Ishikawa (cell line): ENCODE measurements around the gene CLEC11A.

Source experiments
- CEBPB ChIP-seq: IDR thresholded peaks from 2 replicates; pipeline ENCODE4 v1.6.1; 2012
- CREB1 ChIP-seq: IDR thresholded peaks from 2 replicates; pipeline ENCODE4 v1.6.1; 2012; ENCODE audit warnings: low read depth
- EGR1 ChIP-seq: IDR thresholded peaks from 2 replicates; pipeline ENCODE4 v1.6.1; 2012
- EP300 ChIP-seq: IDR thresholded peaks from 2 replicates; pipeline ENCODE4 v1.6.1; 2012; ENCODE audit warnings: borderline replicate concordance
- FOXM1 ChIP-seq: IDR thresholded peaks from 2 replicates; pipeline ENCODE4 v1.6.1; 2012; ENCODE audit warnings: low read depth, borderline replicate concordance
- MAX ChIP-seq: IDR thresholded peaks from 2 replicates; pipeline ENCODE4 v1.6.1; 2012
- NFIC ChIP-seq: IDR thresholded peaks from 2 replicates; pipeline ENCODE4 v1.6.1; 2012
- RAD21 ChIP-seq: IDR thresholded peaks from 2 replicates; pipeline ENCODE4 v1.6.1; 2012; ENCODE audit warnings: low read depth
- REST ChIP-seq: IDR thresholded peaks from 2 replicates; pipeline ENCODE4 v1.6.1; 2012; ENCODE audit warnings: low read depth, mild to moderate bottlenecking
- TAF1 ChIP-seq: IDR thresholded peaks from 2 replicates; pipeline ENCODE4 v1.6.1; 2012; ENCODE audit warnings: low read depth, mild to moderate bottlenecking
- TCF12 ChIP-seq: IDR thresholded peaks from 2 replicates; pipeline ENCODE4 v1.6.1; 2012; ENCODE audit warnings: low read depth
- TEAD4 ChIP-seq: IDR thresholded peaks from 2 replicates; pipeline ENCODE4 v1.6.1; 2012
- YY1 ChIP-seq: IDR thresholded peaks from 2 replicates; pipeline ENCODE4 v1.6.1; 2012; ENCODE audit warnings: low read depth

- TF ChIP-seq CEBPB = no peak
- TF ChIP-seq REST = no peak
- TF ChIP-seq TAF1 = no peak
- no peak for TF ChIP-seq CREB1
- no peak for TF ChIP-seq EP300
- TF ChIP-seq TCF12 = no peak
- TF ChIP-seq NFIC = no peak
- TF ChIP-seq MAX = no peak
- TF ChIP-seq FOXM1 = no peak
- no peak for TF ChIP-seq RAD21
- no peak for TF ChIP-seq TEAD4
- no peak for TF ChIP-seq YY1
- no peak for TF ChIP-seq EGR1
These were observed 5.3 kb upstream of the CLEC11A start for GRCh38 chr19:50717891-50718254.
